ENCODE data around the gene PXDN.

DNA sequence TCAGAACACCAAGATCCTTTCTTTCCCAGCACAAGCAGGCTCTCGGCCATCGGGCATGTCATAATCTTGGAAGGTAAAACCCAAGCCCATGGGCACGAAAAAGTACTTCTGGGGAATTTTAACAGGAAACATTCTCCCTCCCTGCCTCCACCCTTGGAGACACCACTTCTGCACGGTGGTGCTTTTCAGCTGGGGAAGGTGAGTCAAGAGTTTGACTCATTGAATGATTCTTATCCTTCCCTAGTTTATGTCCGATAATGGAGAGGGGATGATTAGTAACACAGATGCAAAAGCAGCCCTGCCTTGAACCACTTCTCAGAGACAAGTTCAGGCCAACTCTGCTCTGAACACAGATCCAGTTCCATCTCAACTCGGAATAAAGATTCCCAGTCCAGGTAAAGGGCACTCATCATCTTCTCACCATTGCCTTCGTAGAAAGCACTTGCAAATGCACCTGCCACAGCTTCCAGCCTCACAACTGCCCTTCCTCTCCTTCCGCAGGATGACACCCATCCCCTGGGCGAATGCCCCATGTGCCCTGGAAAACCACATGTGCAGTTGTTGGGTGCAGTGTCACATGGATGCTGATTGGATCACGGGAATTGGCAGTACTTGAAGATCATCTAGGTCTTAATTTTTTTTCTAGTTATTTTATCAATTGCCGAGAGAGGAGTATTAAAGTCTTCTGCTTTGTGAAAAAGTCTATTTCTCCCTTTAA is 136.2 kb downstream of the PXDN start:
- TF ChIP-seq, protein P1, sequence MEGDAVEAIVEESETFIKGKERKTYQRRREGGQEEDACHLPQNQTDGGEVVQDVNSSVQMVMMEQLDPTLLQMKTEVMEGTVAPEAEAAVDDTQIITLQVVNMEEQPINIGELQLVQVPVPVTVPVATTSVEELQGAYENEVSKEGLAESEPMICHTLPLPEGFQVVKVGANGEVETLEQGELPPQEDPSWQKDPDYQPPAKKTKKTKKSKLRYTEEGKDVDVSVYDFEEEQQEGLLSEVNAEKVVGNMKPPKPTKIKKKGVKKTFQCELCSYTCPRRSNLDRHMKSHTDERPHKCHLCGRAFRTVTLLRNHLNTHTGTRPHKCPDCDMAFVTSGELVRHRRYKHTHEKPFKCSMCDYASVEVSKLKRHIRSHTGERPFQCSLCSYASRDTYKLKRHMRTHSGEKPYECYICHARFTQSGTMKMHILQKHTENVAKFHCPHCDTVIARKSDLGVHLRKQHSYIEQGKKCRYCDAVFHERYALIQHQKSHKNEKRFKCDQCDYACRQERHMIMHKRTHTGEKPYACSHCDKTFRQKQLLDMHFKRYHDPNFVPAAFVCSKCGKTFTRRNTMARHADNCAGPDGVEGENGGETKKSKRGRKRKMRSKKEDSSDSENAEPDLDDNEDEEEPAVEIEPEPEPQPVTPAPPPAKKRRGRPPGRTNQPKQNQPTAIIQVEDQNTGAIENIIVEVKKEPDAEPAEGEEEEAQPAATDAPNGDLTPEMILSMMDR (IDR thresholded peaks at IDR 0.05) = no peak
- TF ChIP-seq POLR2A (IDR thresholded peaks at IDR 0.05) = no peak
